Measurements from ENCODE around the gene SPATA9. TPM values are rescaled to one million over a fixed set of nuclear protein-coding genes. Genes with fewer than 3 reads are reported as not detected.

SPATA9 gene
- total RNA-seq, 1 donor from 2014 or later = 0.78 TPM

GRCh38 chr5:95617057-95617456 lies 65.7 kb downstream of the SPATA9 start:
- no peak for DNase-seq

- DNase-seq = no peak
Measured at GRCh38 chr5:95615164-95615467, 67.7 kb downstream of the SPATA9 start.

- no peak for DNase-seq
Measured at GRCh38 chr5:95613514-95613913, 69.3 kb downstream of the SPATA9 start.

GRCh38 chr5:95611396-95611795 lies 71.4 kb downstream of the SPATA9 start:
- no peak for DNase-seq

GRCh38 chr5:95610546-95610945 lies 72.2 kb downstream of the SPATA9 start:
- no peak for DNase-seq

- no peak for DNase-seq
Measured at GRCh38 chr5:95609711-95610110, 73.1 kb downstream of the SPATA9 start.

Other genes with a start within 250 kb of the SPATA9 start
- 216 TPM for gene SKIC3, start 128.0 kb downstream of the SPATA9 start, total RNA-seq
- 10.8 TPM for gene ARSK, start 127.9 kb downstream of the SPATA9 start, total RNA-seq
- not detected for gene GPR150, start 62.9 kb downstream of the SPATA9 start, total RNA-seq
- gene RFESD, start 36.2 kb downstream of the SPATA9 start, total RNA-seq = 1.4 TPM
- gene RHOBTB3, start 48.3 kb upstream of the SPATA9 start, total RNA-seq = 348 TPM
- 9.8 TPM for gene GLRX, start 139.7 kb upstream of the SPATA9 start, total RNA-seq